ENCODE measurements around the gene SOS1.

GRCh38 chr2:39033980-39034379 is 86.9 kb downstream of the SOS1 start:
- no peak for TF ChIP-seq CTCF (IDR thresholded peaks at IDR 0.05)
- TF ChIP-seq POLR2A (IDR thresholded peaks at IDR 0.05) = no peak
